Measurements from ENCODE around the gene ASPN. TPM values are rescaled to one million over a fixed set of nuclear protein-coding genes. Genes with fewer than 3 reads are reported as not detected.

The ASPN gene
- total and polyA plus RNA-seq, 10 of the 15 experiments (the other 5 are each of a cell fraction or from before 2014, with no cell fraction given) = 0.03 to 0.47 (median 0.42) TPM; not detected in 7

- Histone ChIP-seq H3K9me3 (replicated peaks; ENCODE audit: control insufficient read depth, insufficient read depth, low read length) (no peaks in the 10 kb centered on the region), H3K79me2 (ENCODE audit: control insufficient read depth, insufficient read depth, low read length) (no peaks in the 10 kb centered on the region), H3K27ac (ENCODE audit: control insufficient read depth, insufficient read depth) (no peak overlapping the region), H3K36me3 (ENCODE audit: control insufficient read depth in 2 of 2, insufficient read depth in 2 of 2, low read length in 1 of 2) (no peaks in the 10 kb centered on the region), H3K4me3 (no peak overlapping the region), H2AFZ (ENCODE audit: control insufficient read depth, low read depth, low read length) (no peak overlapping the region), H4K20me1 (ENCODE audit: control insufficient read depth, insufficient read depth) (no peaks in the 10 kb centered on the region), H3K27me3 (replicated peaks in 1 of 2; ENCODE audit: control insufficient read depth in 2 of 2, insufficient read depth in 2 of 2, low read length in 1 of 2) (no peaks in the 10 kb centered on the region), H3K4me2 (ENCODE audit: control insufficient read depth, insufficient read depth) (no peak overlapping the region), H3K4me1 (ENCODE audit: control insufficient read depth, insufficient read depth, low read length) (peaks cover 9% of the 10 kb centered on the region), H3K9ac (ENCODE audit: control insufficient read depth, insufficient read depth, low read length) (no peak overlapping the region)
- ChIA-PET SMC1A (ENCODE audit: uncharacterized antibody, unreplicated experiment) (interaction anchor here (0.8 to 1.2 kb wide), 6 partner anchors 10 to 311 kb away, joined by 3 to 4 read pairs (median 4); partner anchors contain the start of gene ECM2), RAD21 (ENCODE audit: unreplicated experiment) (no interaction called here), POLR2A (no interaction called here), CTCF (interaction anchor here (2.0 to 2.5 kb wide), 2 partner anchors 10 to 24 kb away, joined by 4 to 6 read pairs; no protein-coding TSS in a partner anchor)
- TF ChIP-seq ESRRA (IDR thresholded peaks at IDR 0.05; ENCODE audit: low read length) = no peak
- no peak for TF ChIP-seq USF2 (IDR thresholded peaks at IDR 0.05; ENCODE audit: borderline replicate concordance, low read depth, low read length)
- no peak for TF ChIP-seq NFYA (IDR thresholded peaks at IDR 0.05; ENCODE audit: borderline replicate concordance, low read depth, low read length)
- TF ChIP-seq MAX (IDR thresholded peaks at IDR 0.05; ENCODE audit: low read depth, low read length) = no peak
- no peak for TF ChIP-seq CEBPZ (IDR thresholded peaks at IDR 0.05; ENCODE audit: low read depth, low read length)
- TF ChIP-seq ZZZ3 (IDR thresholded peaks at IDR 0.05; ENCODE audit: control insufficient read depth, insufficient read length, low read depth) = no peak
- no peak for TF ChIP-seq HDAC6 (IDR thresholded peaks at IDR 0.05; ENCODE audit: unreplicated experiment)
- no peak for TF ChIP-seq ZBTB4 (CRISPR knock-in tag; IDR thresholded peaks at IDR 0.05)
- no peak for TF ChIP-seq ZNF592 (IDR thresholded peaks at IDR 0.05)
- TF ChIP-seq MXI1 (IDR thresholded peaks at IDR 0.05; ENCODE audit: low read depth, low read length) = no peak
- TF ChIP-seq FOS (IDR thresholded peaks at IDR 0.05; ENCODE audit: borderline replicate concordance, extremely low read depth, insufficient read length) = no peak
- DNase-seq (ENCODE audit: low read depth, low spot score) = no peak
- intact Hi-C loops (cut with micrococcal nuclease; ENCODE audit: unreplicated experiment) (no loop called here), in situ Hi-C loops (cut with MboI) (no loop called here)
- WGBS (ENCODE audit: insufficient coverage, insufficient replicate concordance, low lambda C conversion rate, missing lambda C conversion rate) = 95% methylated on average over 2 of the region's 2 CpGs
- BruUV-seq (replicated peaks) = no TSS peak
- FAIRE-seq = no peak
- no peak for ATAC-seq
Observed at GRCh38 chr9:92480291-92480771, 2.0 kb downstream of the ASPN start.

Data from GM12878 (cell line).